ENCODE results near the gene SH2D2A.
A peak's percentile ranks its signal among the peaks of the same experiment; 100 is the strongest.

SH2D2A gene

GRCh38 chr1:156823210-156823790 is 6.7 kb upstream of the SH2D2A start:
- DNase-seq (ENCODE audit: low spot score), result no peak

- DNase-seq (ENCODE audit: low spot score), result no peak
Measured at GRCh38 chr1:156822680-156823079, 6.0 kb upstream of the SH2D2A start.

GRCh38 chr1:156821801-156822200 is 5.2 kb upstream of the SH2D2A start:
- no peak for DNase-seq (ENCODE audit: low spot score)

- no peak for DNase-seq (ENCODE audit: low spot score)
Measured at GRCh38 chr1:156815961-156816422, 656 bp downstream of the SH2D2A start.

GRCh38 chr1:156815307-156815826 is 1.3 kb downstream of the SH2D2A start:
- no peak for DNase-seq (ENCODE audit: low spot score)

- no peak for DNase-seq (ENCODE audit: low spot score)
Measured at GRCh38 chr1:156814571-156815260, 1.9 kb downstream of the SH2D2A start.

GRCh38 chr1:156813750-156814570 is 2.7 kb downstream of the SH2D2A start:
- peak; percentile 54 for DNase-seq (ENCODE audit: low spot score)

GRCh38 chr1:156813298-156813697 is 3.4 kb downstream of the SH2D2A start:
- no peak for DNase-seq (ENCODE audit: low spot score)

- DNase-seq (ENCODE audit: low spot score), result no peak
Measured at GRCh38 chr1:156812293-156812990, 4.2 kb downstream of the SH2D2A start.

- no peak for DNase-seq (ENCODE audit: low spot score)
Measured at GRCh38 chr1:156811168-156811567, 5.5 kb downstream of the SH2D2A start.

- DNase-seq (ENCODE audit: low spot score), result no peak
Measured at GRCh38 chr1:156809711-156810366, 6.8 kb downstream of the SH2D2A start.

GRCh38 chr1:156809281-156809680 is 7.4 kb downstream of the SH2D2A start:
- no peak for DNase-seq (ENCODE audit: low spot score)

- DNase-seq (ENCODE audit: low spot score), result no peak
Measured at GRCh38 chr1:156808186-156809030, 8.2 kb downstream of the SH2D2A start.

- DNase-seq (ENCODE audit: low spot score), result no peak
Measured at GRCh38 chr1:156807627-156808026, 9.0 kb downstream of the SH2D2A start.

GRCh38 chr1:156806512-156807440 is 9.9 kb downstream of the SH2D2A start:
- DNase-seq (ENCODE audit: low spot score), result no peak

GRCh38 chr1:156805766-156806511 is 10.7 kb downstream of the SH2D2A start:
- DNase-seq (ENCODE audit: low spot score), result no peak

GRCh38 chr1:156804572-156805243 is 11.9 kb downstream of the SH2D2A start:
- peak; percentile 47 for DNase-seq (ENCODE audit: low spot score)

- DNase-seq (ENCODE audit: low spot score), result no peak
Measured at GRCh38 chr1:156804026-156804425, 12.6 kb downstream of the SH2D2A start.
